K562 (cell line): ENCODE data around the gene MDH1B. TPM values are rescaled to one million over a fixed set of nuclear protein-coding genes. Genes with fewer than 3 reads are reported as not detected.
"Not testable (repeated sequence)": the region's sequence is repeated elsewhere in the genome, so short reads cannot be mapped to it uniquely, and the experiment has no call there.

Experiments used
- ATAC-seq: fragments of 200-7000 bp; cut with Tn5 transposase; 3 replicates; pipeline ENCODE4 v1.9.1; 2020; ENCODE audit warnings: moderate library complexity
- BruUV-seq: library from RNA; stranded (reverse); fragments of 400-500 nt; replicated peaks from 2 replicates; lab custom pipeline; 2021; lab: Mats Ljungman, UMichigan
- CTCF ChIA-PET: fragments of 300-600 bp; formaldehyde crosslinking; extraction: SDS; loops from one replicate; lab custom pipeline; 2021; ENCODE audit warnings: low intra/inter-chr PET ratio; lab: Yijun Ruan, JAX
- POLR2A ChIA-PET: fragments of 300-600, 350-650 bp; sonication (Branson Sonifier 250); formaldehyde crosslinking; extraction: SDS; loops from one replicate; lab custom pipeline; 2021; ENCODE audit warnings: antibody characterized with exemption, inconsistent platforms; lab: Yijun Ruan, JAX
- DNase-seq, 4 experiments: peaks; one replicate each; pipeline versions ENCODE4 v3.0.0 to v3.0.0-alpha.2; 2011 to 2018; ENCODE audit warnings: low spot score in 3 of 4, mixed read lengths in 3 of 4; ENCODE audit errors: extremely low read depth in 1 of 4
- FAIRE-seq: peaks from 2 replicates; lab custom pipeline; 2011; peaks lifted over from hg19 to GRCh38; lab: Jason Lieb, UNC
- H2AFZ ChIP-seq: 2 replicates; pipeline ENCODE4 v1.6.0; 2011; ENCODE audit warnings: low read depth, low read length, control low read depth, inconsistent platforms
- H3K27ac ChIP-seq: fragments of 200-600 bp; 3 replicates; pipeline ENCODE4 v1.8.0; 2011; ENCODE audit warnings: low read depth, mild to moderate bottlenecking, control low read depth, inconsistent platforms, low read length, moderate library complexity, mixed read lengths; ENCODE audit errors: extremely low read depth
- H3K27me3 ChIP-seq, 2 experiments: fragments of 300-600 bp in 1 of 2; 2 replicates in 1 of 2; 3 replicates in 1 of 2; pipeline versions ENCODE4 v1.6.0 to v1.8.0; 2011; ENCODE audit warnings: inconsistent platforms in 2 of 2, low read length in 2 of 2, mild to moderate bottlenecking in 1 of 2, mixed read lengths in 1 of 2, moderate library complexity in 1 of 2; ENCODE audit not compliant: control insufficient read depth in 2 of 2, insufficient read depth in 2 of 2
- H3K36me3 ChIP-seq: fragments of 300-600 bp; 3 replicates; pipeline ENCODE4 v1.8.0; 2011; ENCODE audit warnings: mild to moderate bottlenecking, low read length, inconsistent platforms; ENCODE audit not compliant: control insufficient read depth, insufficient read depth
- H3K4me1 ChIP-seq, 2 experiments: fragments of 200-600 bp in 1 of 2; replicated peaks in 1 of 2; 2 replicates in 1 of 2; 3 replicates in 1 of 2; pipeline versions ENCODE4 v1.5.1 to v1.8.0; 2011; ENCODE audit warnings: inconsistent platforms in 2 of 2, low read length in 2 of 2, mild to moderate bottlenecking in 1 of 2, mixed read lengths in 1 of 2, moderate library complexity in 1 of 2; ENCODE audit not compliant: control insufficient read depth in 2 of 2, insufficient read depth in 2 of 2
- H3K4me2 ChIP-seq: 2 replicates; pipeline ENCODE4 v1.6.1; 2011; ENCODE audit warnings: low read length, control low read depth, inconsistent platforms, mixed read lengths; ENCODE audit not compliant: insufficient read depth
- H3K4me3 ChIP-seq: fragments of 200-600 bp; sonication (generic), shearing (Covaris generic); 2 replicates; pipeline ENCODE4 v1.5.1; 2016; ENCODE audit warnings: control low read depth, inconsistent platforms
- H3K79me2 ChIP-seq: fragments of 200-600 bp; 3 replicates; pipeline ENCODE4 v1.8.0; 2011; ENCODE audit warnings: low read length, inconsistent platforms; ENCODE audit not compliant: control insufficient read depth, insufficient read depth
- H3K9ac ChIP-seq, 2 experiments: 2 replicates each; pipeline versions ENCODE4 v1.6.0 to v1.6.1; 2011; ENCODE audit warnings: low read depth in 2 of 2, low read length in 2 of 2, control low read depth in 1 of 2, inconsistent platforms in 1 of 2, mild to moderate bottlenecking in 1 of 2, mixed read lengths in 1 of 2; ENCODE audit not compliant: insufficient read depth in 1 of 2
- H3K9me1 ChIP-seq: one replicate; pipeline ENCODE4 v1.6.0; 2011; ENCODE audit warnings: inconsistent platforms, mild to moderate bottlenecking, low read length, moderate library complexity; ENCODE audit not compliant: control insufficient read depth, insufficient read depth
- H3K9me3 ChIP-seq: replicated peaks from 2 replicates; pipeline ENCODE4 v1.5.1; 2011; ENCODE audit warnings: low read depth, low read length, inconsistent platforms; ENCODE audit not compliant: control insufficient read depth, insufficient read depth
- H4K20me1 ChIP-seq: replicated peaks from 2 replicates; pipeline ENCODE4 v1.6.1; 2011; ENCODE audit warnings: low read length, inconsistent platforms, mixed read lengths; ENCODE audit not compliant: control insufficient read depth, insufficient read depth
- CHD2 ChIP-seq: IDR thresholded peaks from 2 replicates; pipeline ENCODE4 v1.6.1; 2011; ENCODE audit warnings: low read depth, low read length
- ZBTB43 ChIP-seq: sonication (generic); formaldehyde crosslinking; IDR thresholded peaks from 2 replicates; pipeline ENCODE4 v1.8.0; 2023; ENCODE audit warnings: mild to moderate bottlenecking, missing genetic modification reagents
- ZNF280A ChIP-seq: fragments of 450-650 bp; IDR thresholded peaks from 2 replicates; pipeline ENCODE4 v1.6.1; 2018; ENCODE audit warnings: mild to moderate bottlenecking, low read depth; ENCODE audit not compliant: partially characterized antibody
- WGBS: fragments of 100-300 bp; shearing (Covaris generic); methylation state at CpG from one replicate; pipeline ENCODE4 v1.1.6; 2016; ENCODE audit warnings: low coverage, mixed read lengths; ENCODE audit not compliant: insufficient coverage; ENCODE audit errors: missing lambda C conversion rate; 5-methylcytosine and 5-hydroxymethylcytosine counted together
- in situ Hi-C: fragments of 300-500 bp; cut with MboI; formaldehyde crosslinking; loops from 4 replicates; pipeline ENCODE4 v1.15.0; 2018; ENCODE audit warnings: inconsistent platforms, mixed read lengths
- intact Hi-C: fragments of 100-400 bp; cut with micrococcal nuclease; formaldehyde crosslinking; loops from 2 replicates; pipeline ENCODE4 v1.14.2; 2022
- polyA plus RNA-seq, 8 experiments: library from polyadenylated mRNA; depleted of rRNA in 4 of 8; stranded (reverse) in 5 of 8; unstranded in 3 of 8; fragments of >200 nt; fragmentation: Nextera tagmentation in 2 of 8; fragmentation: Illumina TruSeq in 1 of 8; extraction: Ambion mirVana in 2 of 8; extraction: Trizol in 1 of 8; gene quantifications; 2 replicates each; pipeline versions ENCODE4 v1.2.1 to v1.2.3, GENCODE V29; 2011 to 2014; ENCODE audit warnings: inconsistent platforms in 1 of 8, missing spikeins in 1 of 8
- total RNA-seq, 7 experiments: library from RNA; depleted of rRNA in 6 of 7; stranded (reverse); fragments of >200 nt in 6 of 7; fragmentation: Illumina TruSeq in 2 of 7; extraction: Trizol in 2 of 7; gene quantifications; 2 replicates each; pipeline versions ENCODE4 v1.2.1 to v1.2.3, GENCODE V29; 2011 to 2021; ENCODE audit warnings: low replicate concordance in 1 of 7

MDH1B gene
- total and polyA plus RNA-seq, 9 of the 15 experiments (the other 6 are each of a cell fraction or from before 2014, with no cell fraction given): 0.06 to 0.16 (median 0.14) TPM; not detected in 5

- POLR2A ChIA-PET: no interaction called here
- Histone ChIP-seq H3K4me2 (no peak overlapping the region), H3K9me1 (no peaks in the 10 kb centered on the region), H3K27ac (no peak overlapping the region), H3K9me3 (no peaks in the 10 kb centered on the region), H3K9ac (no peak overlapping the region), H3K27me3 (no peaks in the 10 kb centered on the region; a peak in 1 of 5 replicates), H2AFZ (no peak overlapping the region), H3K79me2 (no peaks in the 10 kb centered on the region), H3K36me3 (no peaks in the 10 kb centered on the region), H3K4me1 (no peaks in the 10 kb centered on the region), H3K4me3 (no peak overlapping the region), H4K20me1 (no peaks in the 10 kb centered on the region)
- ATAC-seq (no peak), DNase-seq (no peak), FAIRE-seq (no peak)
- in situ Hi-C loops: no loop called here
- no TSS peak for BruUV-seq
- no peak for TF ChIP-seq ZNF280A
- TF ChIP-seq ZBTB43 (CRISPR knock-in tag): no peak
- no peak for TF ChIP-seq CHD2
- 0% methylated on average over 3 of the region's 3 CpGs for WGBS
- CTCF ChIA-PET: no interaction called here
- intact Hi-C loops: no loop called here
Observed at GRCh38 chr2:206716623-206717022, 48.5 kb downstream of the MDH1B start.

GRCh38 chr2:206715183-206715582 lies 49.9 kb downstream of the MDH1B start:
- ATAC-seq, H3K4me2 ChIP-seq, H3K9ac ChIP-seq, H3K4me3 ChIP-seq, H4K20me1 ChIP-seq, H3K36me3 ChIP-seq, H2AFZ ChIP-seq, H3K27ac ChIP-seq, H3K79me2 ChIP-seq, H3K27me3 ChIP-seq, DNase-seq, intact Hi-C loops, H3K4me1 ChIP-seq, H3K9me1 ChIP-seq, in situ Hi-C loops, CTCF ChIA-PET, FAIRE-seq, BruUV-seq, H3K9me3 ChIP-seq: not testable (repeated sequence)
- 0% methylated on average over 2 of the region's 4 CpGs for WGBS
- POLR2A ChIA-PET: interaction anchor here (0.6 kb wide), 1 partner anchor 173 kb away, joined by 3 read pairs; no protein-coding TSS in a partner anchor
